ENCODE measurements around the gene PTGER2.
A peak's percentile ranks its signal among the peaks of the same experiment; 100 is the strongest.

The PTGER2 gene

DNA sequence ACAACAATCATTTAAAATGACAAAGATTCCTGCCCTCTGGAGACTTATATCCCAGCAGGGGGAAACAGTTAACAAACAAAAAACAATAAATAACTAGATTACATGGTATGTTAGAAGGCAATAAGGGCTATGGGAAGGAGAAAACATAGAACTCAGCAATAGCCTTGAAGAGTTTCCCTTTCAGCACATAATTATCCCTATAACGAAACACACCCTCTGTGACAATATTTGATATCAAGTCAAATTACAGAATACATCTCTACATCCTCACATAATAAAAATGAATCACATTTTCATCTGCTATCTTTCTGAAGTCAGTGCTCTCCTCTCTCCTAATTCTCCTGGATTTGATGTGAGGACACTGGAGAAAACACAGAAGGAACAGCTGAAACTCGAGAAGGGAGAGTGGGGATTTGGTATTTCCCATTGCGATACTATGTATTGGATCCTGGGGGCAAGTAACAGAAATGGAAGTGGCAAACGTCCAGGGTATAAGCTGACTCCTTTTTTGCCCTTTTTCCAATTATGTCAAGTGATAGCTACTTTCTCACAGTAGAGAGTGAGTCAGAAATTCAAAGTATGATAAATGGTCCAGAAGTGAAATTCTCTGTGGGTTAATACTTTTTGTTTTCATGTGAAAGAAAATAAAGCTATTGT is 9.7 kb upstream of the PTGER2 start:
- no peak for DNase-seq (ENCODE audit: low read depth in 2 of 2)

DNA sequence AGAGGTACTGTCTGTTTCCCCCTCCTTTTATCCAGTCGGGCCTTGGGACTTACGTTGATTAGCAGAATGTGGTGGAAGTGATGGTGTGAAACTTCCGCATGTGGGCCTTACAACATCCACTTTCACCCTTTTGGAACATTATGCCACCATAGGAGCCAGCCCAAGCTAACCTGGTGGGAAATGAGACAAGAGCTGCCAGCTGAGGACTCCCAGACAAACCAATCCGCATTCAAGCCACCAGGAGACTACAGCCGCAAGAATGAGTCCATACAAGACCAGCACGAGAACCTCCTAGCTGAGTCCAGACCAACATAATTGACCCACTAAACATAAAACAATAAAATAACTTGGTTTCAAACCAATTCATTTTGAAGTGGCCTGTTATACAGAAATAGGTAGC is 9.1 kb upstream of the PTGER2 start:
- DNase-seq (ENCODE audit: low read depth in 2 of 2), result no peak

DNA sequence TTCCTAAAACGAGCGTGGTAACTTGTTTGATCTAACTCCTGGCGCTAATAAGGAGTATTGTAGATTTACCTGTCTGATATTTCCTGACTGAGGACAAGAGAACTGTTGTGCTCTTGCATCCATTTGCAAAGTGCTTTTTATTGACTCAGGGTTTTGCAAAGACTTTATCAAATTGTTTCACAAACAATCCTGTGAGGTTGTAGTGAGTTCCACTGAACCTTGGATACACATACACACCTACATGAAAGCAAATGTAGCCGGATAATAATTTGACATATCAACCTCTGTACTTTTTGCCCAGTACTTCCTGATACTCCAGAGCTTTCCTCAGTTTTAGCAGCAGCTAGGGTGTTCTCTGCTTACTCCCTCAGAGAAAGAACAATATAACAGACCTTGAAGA is 6.7 kb upstream of the PTGER2 start:
- no peak for DNase-seq (ENCODE audit: low read depth in 2 of 2)

DNA sequence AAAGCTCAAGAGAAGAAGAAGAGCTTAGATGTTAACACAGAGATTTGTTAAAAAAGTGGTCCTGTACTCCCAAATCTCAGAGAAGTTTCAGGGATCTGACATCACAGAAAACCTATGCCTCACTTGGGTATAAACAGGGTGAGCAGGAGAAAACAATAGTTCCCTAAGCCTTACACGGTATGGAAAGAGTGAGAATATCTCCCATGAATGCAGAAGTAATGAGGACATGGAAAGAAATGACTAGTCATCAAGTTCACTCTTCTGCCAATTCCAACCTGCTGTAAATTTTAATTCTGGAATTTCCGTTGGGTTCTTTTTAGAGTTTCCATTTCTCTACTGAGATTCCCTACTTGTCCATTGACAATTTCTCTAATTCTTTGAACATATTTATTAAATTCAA is 6.2 kb upstream of the PTGER2 start:
- no peak for DNase-seq (ENCODE audit: low read depth in 2 of 2)

DNA sequence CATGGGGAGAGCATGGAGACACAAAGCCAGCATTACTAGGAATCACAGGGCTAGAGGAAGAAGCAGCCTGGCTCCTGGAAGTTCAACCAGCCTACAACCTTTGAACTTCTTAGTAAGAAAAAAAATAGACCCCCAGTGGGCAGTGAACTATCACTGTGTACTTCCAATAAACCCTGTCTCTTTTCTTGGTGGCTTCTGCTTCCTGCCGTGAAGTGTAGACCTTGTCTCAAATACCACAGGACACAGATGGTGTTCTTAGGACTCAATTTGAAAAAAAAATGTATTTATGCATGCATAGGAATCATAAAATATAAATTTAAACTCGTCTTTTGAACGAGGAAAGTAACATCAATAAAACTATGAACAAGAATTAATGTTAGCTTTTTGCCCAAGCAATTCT is 3.6 kb upstream of the PTGER2 start:
- no peak for DNase-seq (ENCODE audit: low read depth in 2 of 2)

DNA sequence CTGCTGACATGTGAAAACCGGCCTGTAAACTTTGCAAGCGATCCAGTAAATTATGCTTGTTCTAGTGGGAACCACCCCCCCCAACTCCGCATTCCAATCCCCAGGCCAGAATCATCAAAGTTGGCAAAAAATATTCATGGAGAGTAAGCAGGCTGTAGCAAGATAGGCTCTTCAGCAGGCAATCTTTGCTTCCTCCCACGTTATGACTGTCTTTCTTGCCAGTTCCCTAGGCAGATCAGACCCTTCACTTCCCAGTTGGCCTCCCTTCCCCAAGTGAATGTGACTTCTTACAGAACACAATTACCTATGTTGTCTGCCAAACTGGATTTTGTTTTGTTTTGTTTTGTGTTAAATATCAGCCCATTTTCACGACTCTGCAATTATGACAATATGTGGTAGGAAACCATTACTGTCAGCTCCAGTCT is 1.2 kb upstream of the PTGER2 start:
- no peak for DNase-seq (ENCODE audit: low read depth in 2 of 2)

DNA sequence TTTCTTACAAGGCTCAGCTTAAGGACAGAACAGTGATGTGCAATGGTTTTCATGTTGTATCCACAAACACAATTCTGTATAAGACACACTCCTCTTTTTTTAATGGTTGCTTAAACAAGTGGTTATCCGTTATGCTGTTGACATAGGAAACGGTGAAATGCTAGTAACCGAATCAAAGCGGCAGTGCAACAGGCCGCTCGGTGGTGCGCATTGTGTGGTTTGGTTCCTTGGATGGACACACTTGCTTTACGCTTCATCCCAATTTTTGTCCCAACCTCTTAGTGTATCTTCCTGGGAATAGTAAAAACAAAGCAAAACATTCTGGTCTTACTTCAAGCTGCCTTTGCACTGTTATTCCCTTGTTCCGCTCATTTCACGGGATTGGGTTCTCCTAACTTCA is 650 bp upstream of the PTGER2 start:
- no peak for DNase-seq (ENCODE audit: low read depth in 2 of 2)

DNA sequence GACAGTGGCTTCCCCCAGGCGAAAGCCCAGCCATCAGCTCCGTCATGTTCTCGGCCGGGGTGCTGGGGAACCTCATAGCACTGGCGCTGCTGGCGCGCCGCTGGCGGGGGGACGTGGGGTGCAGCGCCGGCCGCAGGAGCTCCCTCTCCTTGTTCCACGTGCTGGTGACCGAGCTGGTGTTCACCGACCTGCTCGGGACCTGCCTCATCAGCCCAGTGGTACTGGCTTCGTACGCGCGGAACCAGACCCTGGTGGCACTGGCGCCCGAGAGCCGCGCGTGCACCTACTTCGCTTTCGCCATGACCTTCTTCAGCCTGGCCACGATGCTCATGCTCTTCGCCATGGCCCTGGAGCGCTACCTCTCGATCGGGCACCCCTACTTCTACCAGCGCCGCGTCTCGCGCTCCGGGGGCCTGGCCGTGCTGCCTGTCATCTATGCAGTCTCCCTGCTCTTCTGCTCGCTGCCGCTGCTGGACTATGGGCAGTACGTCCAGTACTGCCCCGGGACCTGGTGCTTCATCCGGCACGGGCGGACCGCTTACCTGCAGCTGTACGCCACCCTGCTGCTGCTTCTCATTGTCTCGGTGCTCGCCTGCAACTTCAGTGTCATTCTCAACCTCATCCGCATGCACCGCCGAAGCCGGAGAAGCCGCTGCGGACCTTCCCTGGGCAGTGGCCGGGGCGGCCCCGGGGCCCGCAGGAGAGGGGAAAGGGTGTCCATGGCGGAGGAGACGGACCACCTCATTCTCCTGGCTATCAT is 663 bp downstream of the PTGER2 start:
- peak in 1 of 2 donors; percentile 26 for DNase-seq (ENCODE audit: low read depth in 2 of 2)

DNA sequence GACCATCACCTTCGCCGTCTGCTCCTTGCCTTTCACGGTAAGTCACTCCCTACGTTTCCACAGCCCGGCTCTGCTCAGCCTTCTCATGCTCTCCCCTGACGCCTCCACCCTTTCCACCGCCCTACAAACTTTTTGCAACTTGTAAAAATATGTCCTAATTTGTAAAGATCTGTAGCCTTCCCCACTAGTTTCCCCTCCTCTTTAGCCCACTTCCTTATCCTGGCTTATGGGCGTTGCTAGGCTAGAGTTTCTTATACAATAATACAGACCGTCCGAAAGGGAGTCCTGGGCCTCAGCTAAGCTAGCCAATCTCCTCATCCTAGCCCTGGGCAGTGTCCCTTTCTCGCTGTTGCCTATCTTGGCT is 1.2 kb downstream of the PTGER2 start:
- no peak for DNase-seq (ENCODE audit: low read depth in 2 of 2)

DNA sequence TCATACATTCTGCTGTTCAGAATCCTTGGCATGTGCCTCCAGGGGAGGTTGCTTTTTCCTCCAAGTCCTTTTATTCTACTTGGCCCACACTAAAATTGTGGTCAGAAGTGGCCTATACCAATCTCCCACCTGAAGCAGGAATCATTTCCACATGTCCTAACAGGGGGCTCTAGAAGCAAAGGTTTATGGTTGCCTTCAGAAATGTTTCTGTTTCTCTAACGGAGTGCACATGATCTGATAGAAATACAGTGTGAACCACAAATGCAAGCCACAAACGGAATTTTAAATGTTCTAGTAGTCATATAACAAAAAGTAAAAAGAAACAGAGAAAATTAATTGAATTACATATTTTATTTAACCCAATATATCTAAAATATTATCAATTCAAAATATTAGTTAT is 4.0 kb downstream of the PTGER2 start:
- no peak for DNase-seq (ENCODE audit: low read depth in 2 of 2)

DNA sequence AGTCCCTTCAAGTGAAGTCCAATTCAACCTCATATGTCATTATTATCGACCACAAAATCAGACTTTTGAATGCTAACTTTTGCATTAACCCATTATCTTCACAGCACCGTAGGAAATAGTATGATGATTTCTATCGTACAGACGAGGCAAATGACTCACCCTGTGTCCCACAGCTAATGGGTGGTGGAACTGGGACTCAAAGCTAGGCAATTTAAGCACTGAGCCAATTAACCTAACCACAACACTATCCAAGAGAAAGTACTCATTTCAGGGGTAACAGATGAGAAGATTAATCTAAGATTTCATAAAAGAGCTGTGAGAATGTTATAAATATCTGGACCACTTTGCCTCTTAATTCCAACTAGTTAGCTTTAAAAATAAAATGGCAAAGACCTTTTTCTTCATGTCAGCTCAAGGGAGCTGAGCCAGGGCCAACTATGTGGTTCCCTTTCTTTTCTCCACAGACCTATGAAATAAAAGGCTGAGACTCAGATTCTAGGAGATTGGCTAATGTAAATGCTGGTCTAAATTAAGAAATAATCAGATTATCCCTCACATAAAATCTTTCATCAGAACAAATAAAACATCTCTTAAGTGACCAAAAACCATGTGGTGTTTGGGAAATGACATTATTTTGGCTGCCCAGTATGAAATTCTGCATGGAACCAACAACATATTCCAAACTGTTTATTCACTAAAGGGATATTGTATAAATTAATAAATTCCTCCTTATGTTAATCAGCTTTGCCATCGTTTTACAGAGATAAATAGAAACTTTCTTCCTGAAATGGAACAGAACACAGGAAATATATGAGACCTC is 4.9 kb downstream of the PTGER2 start:
- no peak for DNase-seq (ENCODE audit: low read depth in 2 of 2)

DNA sequence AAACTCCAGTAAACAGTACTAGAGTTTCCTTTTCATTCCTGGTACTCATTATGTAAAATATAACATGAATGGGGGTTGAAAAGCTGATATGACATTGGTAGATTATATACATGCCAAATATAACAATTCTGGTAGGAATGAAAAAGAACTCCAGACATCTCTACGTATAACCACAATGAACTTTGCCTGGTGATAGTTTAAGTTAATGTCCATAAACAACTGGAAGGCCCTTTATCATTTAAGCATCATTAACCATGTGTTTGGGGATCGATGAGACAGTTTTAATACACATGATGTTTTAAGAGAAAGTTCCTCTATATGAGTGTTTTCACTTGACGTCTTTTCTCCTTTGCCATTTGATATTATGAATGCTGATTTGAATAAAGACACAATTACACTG is 5.8 kb downstream of the PTGER2 start:
- DNase-seq (ENCODE audit: low read depth in 2 of 2), result no peak

DNA sequence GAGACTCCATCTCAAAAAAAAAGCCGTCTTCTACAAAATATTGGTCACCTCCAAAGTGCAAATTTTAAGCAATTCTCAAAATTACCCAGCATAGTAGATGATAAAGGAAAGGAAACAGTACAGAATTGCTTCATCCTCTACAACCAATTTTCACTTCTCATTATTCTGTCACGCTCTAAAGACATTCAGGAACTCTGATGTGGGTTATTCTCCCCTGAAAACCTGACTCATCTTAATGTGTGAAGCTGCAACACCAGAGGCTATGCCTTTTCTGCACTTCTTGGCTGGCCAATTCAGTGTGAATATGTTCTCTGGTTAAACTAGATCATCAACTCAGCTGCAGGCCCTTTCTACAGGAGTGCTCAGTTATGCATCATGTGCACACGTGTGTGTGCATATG is 11.0 kb downstream of the PTGER2 start:
- no peak for DNase-seq (ENCODE audit: low read depth in 2 of 2)

DNA sequence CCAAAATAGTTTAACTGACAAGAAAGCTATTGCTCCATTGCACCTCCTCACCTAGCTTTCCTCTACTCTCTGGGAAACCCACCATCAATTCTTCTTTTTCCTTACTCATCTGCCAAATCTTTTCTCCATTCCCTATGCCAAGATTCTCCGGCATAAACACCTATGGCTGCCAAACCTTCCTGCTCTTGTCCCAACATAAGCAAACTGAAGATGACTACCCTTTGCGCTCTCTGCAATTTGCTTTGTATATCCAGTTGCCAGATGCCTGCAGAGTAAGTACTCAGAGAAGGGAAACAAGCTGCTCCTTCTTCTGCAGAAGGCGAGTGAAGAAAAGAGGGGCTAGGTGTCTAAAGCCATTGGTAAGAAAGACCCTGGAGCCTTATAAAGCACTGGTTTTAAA is 11.5 kb downstream of the PTGER2 start:
- DNase-seq (ENCODE audit: low read depth in 2 of 2), result no peak

DNA sequence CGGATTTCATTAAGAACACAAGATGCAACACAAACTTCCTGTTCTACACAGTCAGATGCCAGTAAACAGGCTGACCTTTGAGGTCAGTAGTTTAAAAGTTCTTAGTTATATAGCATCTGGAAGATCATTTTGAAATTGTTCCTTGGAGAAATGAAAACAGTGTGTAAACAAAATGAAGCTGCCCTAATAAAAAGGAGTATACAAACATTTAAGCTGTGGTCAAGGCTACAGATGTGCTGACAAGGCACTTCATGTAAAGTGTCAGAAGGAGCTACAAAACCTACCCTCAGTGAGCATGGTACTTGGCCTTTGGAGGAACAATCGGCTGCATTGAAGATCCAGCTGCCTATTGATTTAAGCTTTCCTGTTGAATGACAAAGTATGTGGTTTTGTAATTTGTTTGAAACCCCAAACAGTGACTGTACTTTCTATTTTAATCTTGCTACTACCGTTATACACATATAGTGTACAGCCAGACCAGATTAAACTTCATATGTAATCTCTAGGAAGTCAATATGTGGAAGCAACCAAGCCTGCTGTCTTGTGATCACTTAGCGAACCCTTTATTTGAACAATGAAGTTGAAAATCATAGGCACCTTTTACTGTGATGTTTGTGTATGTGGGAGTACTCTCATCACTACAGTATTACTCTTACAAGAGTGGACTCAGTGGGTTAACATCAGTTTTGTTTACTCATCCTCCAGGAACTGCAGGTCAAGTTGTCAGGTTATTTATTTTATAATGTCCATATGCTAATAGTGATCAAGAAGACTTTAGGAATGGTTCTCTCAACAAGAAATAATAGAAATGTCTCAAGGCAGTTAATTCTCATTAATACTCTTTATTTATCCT is 13.5 kb downstream of the PTGER2 start:
- no peak for DNase-seq (ENCODE audit: low read depth in 2 of 2)

DNA sequence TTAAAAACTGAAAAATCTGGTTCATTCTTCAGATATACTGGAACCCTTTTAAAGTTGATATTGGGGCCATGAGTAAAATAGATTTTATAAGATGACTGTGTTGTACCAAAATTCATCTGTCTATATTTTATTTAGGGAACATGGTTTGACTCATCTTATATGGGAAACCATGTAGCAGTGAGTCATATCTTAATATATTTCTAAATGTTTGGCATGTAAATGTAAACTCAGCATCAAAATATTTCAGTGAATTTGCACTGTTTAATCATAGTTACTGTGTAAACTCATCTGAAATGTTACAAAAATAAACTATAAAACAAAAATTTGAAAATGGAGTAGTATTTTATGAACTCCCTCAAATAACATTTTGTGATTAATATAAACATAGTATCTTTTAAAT is 14.2 kb downstream of the PTGER2 start:
- DNase-seq (ENCODE audit: low read depth in 2 of 2), result no peak

DNA sequence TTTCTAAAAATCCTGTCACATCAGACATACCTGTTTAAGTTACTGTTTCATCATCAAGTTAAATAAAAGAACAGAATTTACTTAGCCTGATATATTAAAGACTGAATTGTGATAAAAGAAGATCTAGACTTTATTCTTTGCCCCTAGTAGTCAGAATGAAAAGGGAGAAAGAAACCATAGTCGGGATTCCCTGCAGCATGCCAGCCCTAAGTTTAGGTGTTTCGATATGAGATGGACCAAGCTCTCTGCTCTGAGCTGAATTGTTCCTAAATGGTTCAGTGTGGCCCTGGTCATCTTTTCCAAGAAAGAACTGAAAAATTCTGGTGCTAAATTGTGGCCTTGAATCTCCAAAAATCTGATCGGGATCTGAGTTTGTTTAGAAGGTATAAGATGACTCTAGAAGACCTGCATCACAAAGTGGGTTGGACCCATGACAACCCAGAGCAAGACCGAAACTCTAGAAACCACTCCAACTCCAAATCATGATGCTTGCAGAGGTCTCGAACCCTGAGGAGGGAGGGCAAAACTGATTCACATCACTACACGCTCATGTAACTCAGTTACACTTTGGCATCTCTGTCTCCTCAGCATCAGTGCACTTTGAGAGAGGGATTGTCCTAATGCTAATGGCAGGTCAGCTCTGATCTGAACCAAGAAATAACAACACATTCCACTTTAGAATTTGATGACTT is 15.7 kb downstream of the PTGER2 start:
- no peak for DNase-seq (ENCODE audit: low read depth in 2 of 2)

DNA sequence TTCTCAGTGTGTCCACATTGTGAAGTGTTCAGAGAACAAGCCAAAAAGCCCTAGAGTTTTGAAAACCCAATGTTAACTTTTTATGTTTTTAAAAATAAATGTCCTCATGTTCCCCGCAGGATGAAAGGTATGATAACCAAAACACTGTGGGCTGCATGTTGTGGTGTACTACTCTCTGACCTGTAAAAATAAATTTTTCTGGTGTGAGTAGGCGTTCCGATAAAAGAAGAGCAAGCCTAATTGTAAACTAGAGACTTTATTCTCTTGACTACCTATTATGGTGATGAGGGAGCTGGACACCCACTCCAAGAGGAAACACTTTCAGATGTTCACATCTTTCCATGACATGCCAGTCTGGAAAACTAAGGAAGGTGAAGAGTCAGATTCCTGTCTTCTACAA is 18.2 kb downstream of the PTGER2 start:
- no peak for DNase-seq (ENCODE audit: low read depth in 2 of 2)

DNA sequence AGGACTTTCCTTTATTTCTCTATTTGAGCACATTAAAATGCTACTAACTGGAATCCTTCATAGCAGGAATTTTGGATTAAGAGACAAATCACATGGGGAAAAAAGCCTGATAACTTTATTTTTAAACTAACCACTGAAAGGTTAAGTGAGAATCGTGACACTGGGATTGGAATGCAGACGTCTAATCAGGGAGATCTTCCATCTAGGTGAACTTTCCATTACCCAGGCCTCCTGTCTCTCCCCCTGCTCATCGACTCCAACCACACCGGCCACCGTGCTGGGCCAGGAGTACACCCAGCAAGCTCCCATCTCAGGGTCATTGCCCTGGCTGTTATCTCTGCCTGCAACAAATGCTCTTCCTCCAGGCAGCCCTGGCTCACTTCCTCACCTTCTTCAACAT is 19.0 kb downstream of the PTGER2 start:
- no peak for DNase-seq (ENCODE audit: low read depth in 2 of 2)

DNA sequence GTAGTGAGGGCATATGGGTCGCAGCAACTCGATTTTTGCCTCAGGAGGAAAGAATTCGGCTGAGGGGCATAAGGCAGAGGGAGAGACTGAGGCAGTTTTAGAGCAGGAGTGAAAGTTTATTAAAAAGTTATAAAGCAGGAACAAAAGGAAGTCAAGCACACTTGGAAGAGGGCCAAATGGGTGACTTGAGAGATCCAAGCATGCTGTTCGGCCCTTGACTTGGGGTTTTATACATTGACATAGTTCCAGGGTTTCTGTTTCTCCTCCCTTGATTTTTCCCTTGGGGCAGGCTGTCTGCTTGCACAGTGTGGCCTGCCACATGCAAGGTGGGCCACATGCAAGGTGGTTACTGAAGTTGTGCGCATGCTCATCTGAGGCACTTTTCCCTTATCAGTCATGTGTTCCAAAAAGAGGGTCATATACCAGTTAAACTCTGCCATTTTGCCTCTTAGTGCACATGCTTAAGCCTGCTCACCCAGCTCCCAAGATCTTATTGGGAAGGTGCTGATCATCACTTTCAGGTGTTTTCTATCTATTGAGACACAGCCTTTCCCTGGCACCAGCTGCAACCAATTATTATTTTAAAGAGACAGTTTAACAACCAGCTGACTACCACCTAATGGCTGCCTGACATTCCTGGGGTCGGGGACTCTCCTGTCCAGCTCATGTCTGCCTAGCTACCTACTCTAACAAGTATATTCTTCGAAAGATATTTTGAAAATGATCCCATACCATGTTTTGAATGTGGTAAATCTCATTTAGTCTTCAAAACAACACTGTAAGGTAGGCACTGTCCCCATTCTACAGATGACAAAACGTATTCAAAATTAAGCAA is 19.9 kb downstream of the PTGER2 start:
- DNase-seq (ENCODE audit: low read depth in 2 of 2), result no peak

Measured in stimulated activated CD8-positive, alpha-beta memory T cell treated with anti-CD3 and anti-CD28 coated beads, Interleukin-2, amount 100 ng/mL, for 48 hours (primary cell).